ENCODE data around the gene PLD1. TPM values are rescaled to one million over a fixed set of nuclear protein-coding genes. Genes with fewer than 3 reads are reported as not detected.

Gene PLD1
- total RNA-seq, 2 donors from 2014 or later = 51.3 to 95.2 TPM

DNA sequence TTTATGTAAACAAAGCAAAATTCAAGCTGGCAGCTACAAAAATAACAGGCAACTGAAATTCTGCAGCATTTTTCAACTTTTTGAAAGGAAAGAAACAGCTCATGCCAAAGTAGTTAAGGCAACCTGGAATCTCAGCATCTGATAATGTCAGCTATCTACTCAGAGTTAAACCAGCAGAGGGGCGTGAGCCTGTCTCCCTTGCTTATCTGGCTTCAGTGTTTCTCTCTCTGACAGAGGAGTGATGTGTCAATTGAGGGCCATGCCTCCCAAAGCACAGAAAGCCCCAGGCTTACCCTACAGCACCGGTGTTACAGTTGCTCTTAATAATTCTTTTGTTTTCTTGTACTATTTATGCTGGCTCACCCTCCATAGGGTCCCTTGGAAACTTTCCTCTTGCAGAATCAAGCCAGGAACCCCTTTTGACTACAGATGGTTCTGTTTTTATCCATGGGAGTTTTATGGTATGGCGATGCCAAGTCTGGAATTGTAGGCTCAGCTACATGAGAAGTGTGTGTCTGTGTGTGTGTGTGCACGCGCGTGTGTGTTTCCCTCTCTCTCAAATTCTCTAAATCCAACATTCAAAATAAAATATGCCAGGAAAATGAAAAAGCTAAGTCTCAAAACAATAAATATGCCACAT, 40.2 kb upstream of the PLD1 start:
- H3K27ac ChIP-seq = no peak overlapping the region
- peaks cover 4% of the 10 kb centered on the region for H3K9me3 ChIP-seq
- no peaks in the 10 kb centered on the region for H3K27me3 ChIP-seq (replicated peaks; ENCODE audit: insufficient read depth)
- no peak overlapping the region for H3K4me3 ChIP-seq
- H3K4me1 ChIP-seq (ENCODE audit: control insufficient read depth in 1 of 2, low read depth in 2 of 2) = peaks cover 10 to 26% of the 10 kb centered on the region in 2 donors
- DNase-seq (ENCODE audit: low spot score) = no peak
- TF ChIP-seq CTCF (IDR thresholded peaks at IDR 0.05) = no peak
- no peaks in the 10 kb centered on the region for H3K36me3 ChIP-seq
- no peak for ATAC-seq (ENCODE audit: insufficient number of reproducible peaks, low FRiP score, low read depth)

- no peak for DNase-seq (ENCODE audit: low spot score)
- no peaks in the 10 kb centered on the region for H3K36me3 ChIP-seq
- TF ChIP-seq CTCF (IDR thresholded peaks at IDR 0.05) = no peak
- no peak overlapping the region for H3K4me3 ChIP-seq
- H3K4me1 ChIP-seq (ENCODE audit: control insufficient read depth in 1 of 2, low read depth in 2 of 2) = peaks cover 10 to 26% of the 10 kb centered on the region in 2 donors
- no peak overlapping the region for H3K27ac ChIP-seq
- no peaks in the 10 kb centered on the region for H3K27me3 ChIP-seq (replicated peaks; ENCODE audit: insufficient read depth)
- H3K9me3 ChIP-seq = peaks cover 4% of the 10 kb centered on the region
- ATAC-seq (ENCODE audit: insufficient number of reproducible peaks, low FRiP score, low read depth) = no peak
Observed at GRCh38 chr3:171849617-171850319, 39.5 kb upstream of the PLD1 start.

DNA sequence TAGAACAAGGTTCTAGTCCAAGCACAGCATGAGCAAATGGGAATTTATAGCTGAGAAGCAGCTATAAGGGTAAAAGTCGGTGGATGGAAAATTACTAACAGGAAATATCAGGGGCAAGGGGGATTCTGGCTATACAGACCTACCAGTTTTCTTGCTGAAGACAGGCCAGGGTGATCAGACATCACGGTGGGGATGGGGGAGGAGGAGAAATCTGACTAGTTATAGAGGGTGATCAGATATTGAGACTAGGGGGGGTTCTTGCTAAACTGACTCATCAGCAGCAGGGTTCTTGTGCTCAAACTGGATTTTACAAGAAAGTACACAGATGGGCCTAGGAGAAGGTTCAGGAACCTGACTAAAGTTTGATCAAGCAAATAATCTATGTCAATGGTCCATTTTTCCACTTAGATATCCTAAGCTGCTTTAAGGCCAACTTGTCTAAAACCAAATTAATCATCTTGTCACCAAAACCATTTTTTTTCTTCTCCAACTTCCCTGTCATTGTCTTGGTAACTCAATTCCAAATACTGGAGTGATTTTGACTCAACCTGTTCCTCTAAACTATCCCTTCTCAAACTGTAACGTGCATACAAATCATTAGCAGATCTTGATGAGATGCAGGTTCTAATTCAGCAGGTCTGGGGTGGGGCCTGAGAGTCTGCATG, 37.4 kb upstream of the PLD1 start:
- Histone ChIP-seq H3K4me3 (no peak overlapping the region), H3K4me1 (ENCODE audit: control insufficient read depth in 1 of 2, low read depth in 2 of 2) (peaks cover 10 to 26% of the 10 kb centered on the region in 2 donors), H3K9me3 (no peaks in the 10 kb centered on the region), H3K27ac (no peak overlapping the region), H3K36me3 (no peaks in the 10 kb centered on the region), H3K27me3 (replicated peaks; ENCODE audit: insufficient read depth) (no peaks in the 10 kb centered on the region)
- no peak for TF ChIP-seq CTCF (IDR thresholded peaks at IDR 0.05)
- no peak for DNase-seq (ENCODE audit: low spot score)
- no peak for ATAC-seq (ENCODE audit: insufficient number of reproducible peaks, low FRiP score, low read depth)

GRCh38 chr3:171847133-171847532, 36.9 kb upstream of the PLD1 start:
- DNase-seq (ENCODE audit: low spot score) = no peak
- Histone ChIP-seq H3K27me3 (replicated peaks; ENCODE audit: insufficient read depth) (no peaks in the 10 kb centered on the region), H3K4me1 (ENCODE audit: control insufficient read depth in 1 of 2, low read depth in 2 of 2) (peaks cover 10 to 26% of the 10 kb centered on the region in 2 donors), H3K4me3 (no peak overlapping the region), H3K9me3 (no peaks in the 10 kb centered on the region), H3K27ac (no peak overlapping the region), H3K36me3 (no peaks in the 10 kb centered on the region)
- TF ChIP-seq CTCF (IDR thresholded peaks at IDR 0.05) = no peak
- ATAC-seq (ENCODE audit: insufficient number of reproducible peaks, low FRiP score, low read depth) = no peak

- ATAC-seq (ENCODE audit: insufficient number of reproducible peaks, low FRiP score, low read depth) (no peak), DNase-seq (ENCODE audit: low spot score) (no peak)
- H3K36me3 ChIP-seq = no peaks in the 10 kb centered on the region
- H3K4me1 ChIP-seq (ENCODE audit: control insufficient read depth in 1 of 2, low read depth in 2 of 2) = peaks cover 10 to 24% of the 10 kb centered on the region in 2 donors
- no peak for TF ChIP-seq CTCF (IDR thresholded peaks at IDR 0.05)
- H3K27ac ChIP-seq = no peak overlapping the region
- no peaks in the 10 kb centered on the region for H3K27me3 ChIP-seq (replicated peaks; ENCODE audit: insufficient read depth)
- no peak overlapping the region for H3K4me3 ChIP-seq
- no peaks in the 10 kb centered on the region for H3K9me3 ChIP-seq
Observed at GRCh38 chr3:171846597-171846996, 36.3 kb upstream of the PLD1 start.

Measured in thoracic aorta (tissue), 2 donors.